ENCODE data around the gene SASS6.
"Not testable (repeated sequence)": the region's sequence is repeated elsewhere in the genome, so short reads cannot be mapped to it uniquely, and the experiment has no call there.

Gene SASS6

GRCh38 chr1:100053727-100054126 is 79.0 kb downstream of the SASS6 start:
- Histone ChIP-seq H3K4me3 (replicated peaks; ENCODE audit: low read depth, low read length) (no peak overlapping the region), H3K36me3 (ENCODE audit: control insufficient read depth, insufficient read depth, low read length) (peaks cover 2% of the 10 kb centered on the region; the same call in 1 of the 2 replicates), H3K27me3 (replicated peaks; ENCODE audit: control insufficient read depth, insufficient read depth, low read length) (no peaks in the 10 kb centered on the region)
- TF ChIP-seq CTCF (IDR thresholded peaks at IDR 0.05; ENCODE audit: insufficient read depth, low read length, poor library complexity, severe bottlenecking): no peak
- no peak for DNase-seq (ENCODE audit: extremely low read depth, insufficient read length)

- H3K4me3 ChIP-seq (replicated peaks; ENCODE audit: low read depth, low read length): no peak overlapping the region
- H3K36me3 ChIP-seq (ENCODE audit: control insufficient read depth, insufficient read depth, low read length): peaks cover 2% of the 10 kb centered on the region; the same call in 1 of the 2 replicates
- TF ChIP-seq CTCF (IDR thresholded peaks at IDR 0.05; ENCODE audit: insufficient read depth, low read length, poor library complexity, severe bottlenecking): no peak
- H3K27me3 ChIP-seq (replicated peaks; ENCODE audit: control insufficient read depth, insufficient read depth, low read length): no peaks in the 10 kb centered on the region
- DNase-seq (ENCODE audit: extremely low read depth, insufficient read length): no peak
These were observed 79.6 kb downstream of the SASS6 start for GRCh38 chr1:100053119-100053518.

- no peak for TF ChIP-seq CTCF (IDR thresholded peaks at IDR 0.05; ENCODE audit: insufficient read depth, low read length, poor library complexity, severe bottlenecking)
- no peaks in the 10 kb centered on the region for H3K27me3 ChIP-seq (replicated peaks; ENCODE audit: control insufficient read depth, insufficient read depth, low read length)
- no peak for DNase-seq (ENCODE audit: extremely low read depth, insufficient read length)
- H3K4me3 ChIP-seq (replicated peaks; ENCODE audit: low read depth, low read length): no peak overlapping the region
- peaks cover 2% of the 10 kb centered on the region; the same call in 1 of the 2 replicates for H3K36me3 ChIP-seq (ENCODE audit: control insufficient read depth, insufficient read depth, low read length)
These were observed 80.8 kb downstream of the SASS6 start for GRCh38 chr1:100051893-100052292.

GRCh38 chr1:100051401-100051800 is 81.3 kb downstream of the SASS6 start:
- H3K4me3 ChIP-seq (replicated peaks; ENCODE audit: low read depth, low read length): no peak overlapping the region
- TF ChIP-seq CTCF (IDR thresholded peaks at IDR 0.05; ENCODE audit: insufficient read depth, low read length, poor library complexity, severe bottlenecking): no peak
- DNase-seq (ENCODE audit: extremely low read depth, insufficient read length): no peak
- no peaks in the 10 kb centered on the region for H3K27me3 ChIP-seq (replicated peaks; ENCODE audit: control insufficient read depth, insufficient read depth, low read length)
- peaks cover 2% of the 10 kb centered on the region; the same call in 1 of the 2 replicates for H3K36me3 ChIP-seq (ENCODE audit: control insufficient read depth, insufficient read depth, low read length)

- 0 out of 2 replicates have a peak overlapping the region, but pooled peaks have one; percentile 3 for H3K4me3 ChIP-seq (replicated peaks; ENCODE audit: low read depth, low read length)
These were observed 82.6 kb downstream of the SASS6 start for GRCh38 chr1:100050139-100050538.

GRCh38 chr1:100047235-100047708 is 85.5 kb downstream of the SASS6 start:
- H3K4me3 ChIP-seq (replicated peaks; ENCODE audit: low read depth, low read length): peak overlapping the region; percentile 42

More at GRCh38 chr1:100050139-100050538, 82.6 kb downstream of the SASS6 start:
- DNase-seq (ENCODE audit: extremely low read depth, insufficient read length): no peak
- Histone ChIP-seq H3K27me3 (replicated peaks; ENCODE audit: control insufficient read depth, insufficient read depth, low read length) (no peaks in the 10 kb centered on the region), H3K36me3 (ENCODE audit: control insufficient read depth, insufficient read depth, low read length) (peaks cover 2% of the 10 kb centered on the region; the same call in 1 of the 2 replicates)
- no peak for TF ChIP-seq CTCF (IDR thresholded peaks at IDR 0.05; ENCODE audit: insufficient read depth, low read length, poor library complexity, severe bottlenecking)

More at GRCh38 chr1:100047235-100047708, 85.5 kb downstream of the SASS6 start:
- H3K27me3 ChIP-seq (replicated peaks; ENCODE audit: control insufficient read depth, insufficient read depth, low read length); H3K36me3 ChIP-seq (ENCODE audit: control insufficient read depth, insufficient read depth, low read length); DNase-seq (ENCODE audit: extremely low read depth, insufficient read length): not testable (repeated sequence)

Measured in GM06990 (cell line).